PC-9 (cell line): Measurements from ENCODE around the gene KRT79.

Source experiments
- EZH2 ChIP-seq: fragments of 200-600 bp; sonication (generic); IDR thresholded peaks from 2 replicates; pipeline ENCODE4 v1.8.0; 2017; ENCODE audit warnings: antibody characterized with exemption, low read depth
- TF ChIP-seq, protein P1 (sequence below): fragments of 200-600 bp; sonication (generic); conservative IDR thresholded peaks from 2 replicates; pipeline ENCODE4 v1.6.1; 2017; ENCODE audit warnings: mixed run types, antibody characterized with exemption, mild to moderate bottlenecking, moderate library complexity

DNA sequence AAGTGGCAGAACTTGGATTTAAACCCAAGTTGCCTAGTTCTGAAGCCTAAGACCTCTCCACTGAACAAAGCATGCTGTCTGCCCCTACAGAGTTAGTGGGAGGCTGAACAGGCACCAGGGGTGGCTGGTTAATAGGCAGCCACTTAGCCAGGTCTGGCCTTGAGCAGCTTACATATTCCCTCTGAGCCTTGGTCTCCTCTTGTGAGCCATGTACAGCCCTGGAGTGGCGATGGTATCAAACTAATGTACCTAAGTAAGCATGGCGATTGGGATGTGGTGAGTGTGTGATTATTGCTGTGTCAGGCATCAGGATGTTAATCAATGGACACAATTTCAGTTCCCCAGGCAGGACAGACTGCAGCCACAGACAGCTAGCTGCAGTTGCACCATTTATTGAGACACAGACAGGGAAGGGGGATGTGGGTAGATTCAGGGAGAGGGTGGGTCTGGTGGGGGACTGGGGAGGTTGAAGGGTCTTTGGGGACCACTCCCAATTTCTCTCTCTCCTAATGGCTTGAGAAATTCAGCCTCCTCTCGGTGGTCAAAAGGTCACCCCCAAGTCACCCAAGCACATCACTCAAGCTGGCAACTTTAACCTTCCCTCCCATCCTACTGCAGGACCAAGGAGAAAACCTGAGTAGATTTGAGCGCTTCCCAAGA lies 12.9 kb downstream of the KRT79 start:
- TF ChIP-seq, protein P1, sequence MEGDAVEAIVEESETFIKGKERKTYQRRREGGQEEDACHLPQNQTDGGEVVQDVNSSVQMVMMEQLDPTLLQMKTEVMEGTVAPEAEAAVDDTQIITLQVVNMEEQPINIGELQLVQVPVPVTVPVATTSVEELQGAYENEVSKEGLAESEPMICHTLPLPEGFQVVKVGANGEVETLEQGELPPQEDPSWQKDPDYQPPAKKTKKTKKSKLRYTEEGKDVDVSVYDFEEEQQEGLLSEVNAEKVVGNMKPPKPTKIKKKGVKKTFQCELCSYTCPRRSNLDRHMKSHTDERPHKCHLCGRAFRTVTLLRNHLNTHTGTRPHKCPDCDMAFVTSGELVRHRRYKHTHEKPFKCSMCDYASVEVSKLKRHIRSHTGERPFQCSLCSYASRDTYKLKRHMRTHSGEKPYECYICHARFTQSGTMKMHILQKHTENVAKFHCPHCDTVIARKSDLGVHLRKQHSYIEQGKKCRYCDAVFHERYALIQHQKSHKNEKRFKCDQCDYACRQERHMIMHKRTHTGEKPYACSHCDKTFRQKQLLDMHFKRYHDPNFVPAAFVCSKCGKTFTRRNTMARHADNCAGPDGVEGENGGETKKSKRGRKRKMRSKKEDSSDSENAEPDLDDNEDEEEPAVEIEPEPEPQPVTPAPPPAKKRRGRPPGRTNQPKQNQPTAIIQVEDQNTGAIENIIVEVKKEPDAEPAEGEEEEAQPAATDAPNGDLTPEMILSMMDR, result no peak
- no peak for TF ChIP-seq EZH2
